Astrocyte (in vitro differentiated cells and primary cell): ENCODE data around the gene HECTD3.

Experiments
- CTCF ChIP-seq: IDR thresholded peaks from 2 replicates; pipeline ENCODE4 v1.5.1; 2011; ENCODE audit warnings: low read depth, mild to moderate bottlenecking, inconsistent platforms, low read length, moderate library complexity; ENCODE audit not compliant: insufficient read depth
- EZH2 ChIP-seq: IDR thresholded peaks from 2 replicates; pipeline ENCODE4 v1.6.1; 2012; ENCODE audit warnings: mild to moderate bottlenecking, low read length, inconsistent platforms; ENCODE audit not compliant: insufficient read depth

- no peak for TF ChIP-seq CTCF
- no peak for TF ChIP-seq EZH2
Observed at GRCh38 chr1:45023663-45024062, 12.5 kb upstream of the HECTD3 start.
